GM19463 (cell line): Measurements from ENCODE around the gene PCYOX1L.

ENCODE experiments used
- ATAC-seq: cut with Tn5 transposase; IDR thresholded peaks from one replicate; pipeline ENCODE4 v1.9.1; 2021; ENCODE audit warnings: mild to moderate bottlenecking, moderate library complexity; ENCODE audit not compliant: unreplicated experiment

PCYOX1L gene, protein sequence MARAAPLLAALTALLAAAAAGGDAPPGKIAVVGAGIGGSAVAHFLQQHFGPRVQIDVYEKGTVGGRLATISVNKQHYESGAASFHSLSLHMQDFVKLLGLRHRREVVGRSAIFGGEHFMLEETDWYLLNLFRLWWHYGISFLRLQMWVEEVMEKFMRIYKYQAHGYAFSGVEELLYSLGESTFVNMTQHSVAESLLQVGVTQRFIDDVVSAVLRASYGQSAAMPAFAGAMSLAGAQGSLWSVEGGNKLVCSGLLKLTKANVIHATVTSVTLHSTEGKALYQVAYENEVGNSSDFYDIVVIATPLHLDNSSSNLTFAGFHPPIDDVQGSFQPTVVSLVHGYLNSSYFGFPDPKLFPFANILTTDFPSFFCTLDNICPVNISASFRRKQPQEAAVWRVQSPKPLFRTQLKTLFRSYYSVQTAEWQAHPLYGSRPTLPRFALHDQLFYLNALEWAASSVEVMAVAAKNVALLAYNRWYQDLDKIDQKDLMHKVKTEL

DNA sequence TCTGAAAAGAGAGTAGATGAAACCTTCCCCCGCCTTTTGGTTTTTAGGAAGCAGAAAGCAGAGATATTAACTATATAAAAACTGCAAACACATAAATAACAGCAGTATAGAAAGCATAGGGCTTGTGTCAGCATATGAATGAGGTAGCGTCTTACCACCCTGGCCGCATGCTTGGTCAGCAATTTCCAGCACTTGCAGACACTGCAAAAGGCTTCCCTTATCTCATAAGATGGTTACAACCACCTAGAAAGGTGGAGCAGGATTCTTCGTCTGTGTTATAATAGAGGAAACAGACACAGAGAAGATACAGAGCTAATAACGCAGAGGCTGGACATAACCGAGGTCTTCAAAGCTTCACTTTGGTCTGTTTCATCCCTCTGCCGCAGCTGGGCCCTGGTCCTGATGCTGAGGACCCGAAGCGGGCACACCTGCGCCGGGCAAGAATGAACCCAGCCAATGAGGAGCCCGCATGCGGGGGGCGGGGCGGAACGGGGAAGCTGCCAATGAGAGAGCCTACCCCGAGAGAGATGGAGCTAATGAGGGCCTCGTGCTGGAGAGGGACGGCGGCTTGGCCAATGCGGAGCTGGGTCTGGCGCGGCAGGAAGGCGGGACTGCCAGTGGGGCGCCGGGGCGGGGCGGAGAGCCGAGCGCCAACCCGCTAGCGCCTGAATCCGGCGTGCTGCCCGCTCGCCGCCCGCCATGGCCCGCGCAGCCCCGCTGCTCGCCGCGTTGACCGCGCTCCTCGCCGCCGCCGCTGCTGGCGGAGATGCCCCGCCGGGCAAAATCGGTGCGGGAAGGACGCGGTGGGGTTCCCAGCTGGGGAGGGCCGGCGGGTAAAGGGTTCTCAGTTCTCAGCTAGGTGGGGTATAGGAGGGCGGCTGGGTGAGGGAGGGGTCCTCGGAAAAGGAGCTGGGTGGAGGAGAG, at the start of gene PCYOX1L:
PCYOX1L (plus strand) TSS at position 677 of the 924 bp plus-strand sequence; CDS start at position 700, 23 bp downstream.
- ATAC-seq: peak; percentile 99

DNA sequence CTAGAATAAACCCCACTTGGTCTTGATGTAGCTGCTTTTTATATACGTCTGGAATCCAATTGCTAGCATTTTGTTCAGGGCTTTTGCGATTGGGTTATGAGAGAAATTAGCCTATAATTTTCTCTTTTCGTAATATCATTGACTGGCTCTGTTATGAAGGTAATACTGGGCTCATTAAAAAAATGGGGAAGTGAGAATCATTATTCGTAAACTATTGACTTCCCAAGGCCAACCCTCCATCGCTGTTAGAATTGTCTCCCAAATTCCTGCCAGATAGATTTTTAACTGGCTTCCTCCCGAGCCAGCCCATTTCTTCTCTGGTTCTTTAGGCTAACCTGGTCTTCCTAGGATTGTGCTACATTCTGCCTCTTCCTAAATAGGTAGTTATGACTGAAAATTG, 48.5 kb upstream of the PCYOX1L start:
- ATAC-seq: no peak

DNA sequence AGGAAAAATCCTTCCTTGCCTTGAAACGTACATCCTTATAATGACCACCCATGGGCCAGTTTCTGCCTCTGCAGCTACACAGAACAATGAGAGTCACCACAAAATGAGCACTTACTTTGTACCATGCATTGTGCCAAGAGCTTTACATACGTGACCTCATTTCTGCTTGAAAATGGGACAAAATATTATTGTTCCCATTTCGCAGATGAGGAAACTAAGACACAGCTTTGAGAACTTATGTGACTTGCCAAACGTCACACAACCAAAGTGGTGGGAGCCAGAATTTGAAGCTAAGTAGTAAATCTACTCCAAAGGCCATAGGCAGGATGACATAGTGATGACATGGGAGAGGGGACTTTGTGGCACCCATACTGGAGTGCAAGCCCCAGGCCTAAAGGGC, 47.4 kb upstream of the PCYOX1L start:
- ATAC-seq: no peak

DNA sequence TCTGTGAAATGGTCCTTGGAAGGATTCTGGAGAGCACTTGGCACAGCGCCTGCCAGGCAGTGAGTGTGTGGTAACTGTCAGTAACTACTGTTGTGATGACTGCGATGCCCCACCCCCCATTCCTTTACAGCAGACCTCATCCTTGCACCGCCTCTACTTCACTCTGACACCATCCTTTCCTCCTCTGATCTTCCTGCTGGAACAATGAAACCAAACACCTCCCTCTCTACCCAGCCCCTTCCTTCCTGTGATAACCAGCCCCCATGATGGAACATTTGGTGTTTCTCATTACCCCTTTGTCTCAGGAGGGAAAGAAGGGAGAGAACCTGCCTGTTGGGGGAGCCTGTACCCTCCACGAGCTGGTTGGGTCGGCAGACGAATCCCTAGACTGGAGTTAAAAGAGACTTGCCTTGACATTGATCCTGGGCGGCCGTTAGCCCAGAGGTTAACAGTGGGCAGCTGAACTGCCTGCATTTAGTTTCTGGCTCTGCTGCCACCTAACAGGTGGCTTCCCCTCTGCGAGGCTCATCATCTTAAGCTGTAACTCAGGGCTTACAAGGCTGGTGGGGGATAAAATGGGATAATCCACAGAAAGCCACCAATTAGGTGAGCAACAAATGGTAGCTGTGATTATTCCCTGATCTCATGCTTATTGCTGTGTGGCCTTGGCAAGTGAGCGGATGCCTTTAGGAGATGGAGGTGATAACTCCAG, 46.7 kb upstream of the PCYOX1L start:
- ATAC-seq: no peak

DNA sequence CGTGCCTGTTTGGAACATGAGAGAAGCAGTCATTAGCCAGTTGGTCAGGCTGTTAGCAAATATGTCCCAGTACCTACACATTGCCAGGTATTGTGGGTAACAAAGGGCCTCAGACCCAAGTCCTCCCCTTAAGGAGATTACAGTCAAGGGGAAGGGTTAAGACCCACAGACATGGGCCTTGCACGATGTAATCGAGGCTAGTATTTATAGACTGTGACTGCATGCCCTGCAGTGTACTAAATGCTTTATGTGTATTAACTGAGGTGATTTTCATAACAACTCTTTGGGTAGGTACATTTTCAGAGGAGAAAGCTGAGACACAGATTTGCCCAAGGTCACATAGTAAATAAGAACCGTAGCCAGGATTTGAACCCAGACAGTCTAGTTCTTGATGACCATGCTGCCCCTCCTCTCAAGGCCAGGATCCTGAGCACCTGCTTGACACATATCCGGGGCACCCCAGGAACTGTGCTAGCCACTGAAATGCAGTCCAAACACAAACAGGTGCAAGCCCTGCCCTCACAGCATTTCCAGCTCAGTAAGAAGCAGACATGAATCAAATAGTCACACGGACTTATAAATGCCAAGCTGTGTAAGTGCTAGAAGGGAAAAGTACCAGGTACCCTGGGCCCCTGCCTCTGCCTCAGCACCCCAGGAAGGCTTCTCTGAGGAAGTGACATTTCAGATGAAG, 44.5 kb upstream of the PCYOX1L start:
- ATAC-seq: no peak

DNA sequence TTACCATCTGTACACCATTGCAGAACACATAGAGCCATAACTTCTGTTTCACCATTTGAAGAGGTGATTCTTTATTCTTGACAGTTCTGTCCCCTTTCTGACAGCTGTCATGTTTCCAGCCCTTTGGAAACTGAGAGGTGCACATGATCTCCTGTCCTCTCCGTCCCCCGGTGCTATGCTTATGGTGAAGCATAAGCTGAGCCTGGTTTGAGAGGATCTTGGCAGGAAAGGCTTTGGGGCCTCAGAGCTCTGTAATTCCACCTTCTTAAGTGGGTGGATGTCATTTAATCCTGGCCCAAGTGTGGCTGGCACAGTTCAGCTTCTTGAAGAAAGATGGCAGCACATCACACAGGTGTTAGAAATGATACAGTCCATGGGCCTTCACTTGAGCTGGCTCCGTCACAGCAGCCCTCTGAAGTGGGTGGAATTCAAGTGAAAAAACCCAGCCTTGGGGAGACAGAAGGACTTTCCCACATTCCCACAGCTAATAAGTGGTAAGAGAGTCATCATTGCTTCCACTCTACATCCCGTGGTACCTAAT, 43.2 kb upstream of the PCYOX1L start:
- ATAC-seq: no peak

DNA sequence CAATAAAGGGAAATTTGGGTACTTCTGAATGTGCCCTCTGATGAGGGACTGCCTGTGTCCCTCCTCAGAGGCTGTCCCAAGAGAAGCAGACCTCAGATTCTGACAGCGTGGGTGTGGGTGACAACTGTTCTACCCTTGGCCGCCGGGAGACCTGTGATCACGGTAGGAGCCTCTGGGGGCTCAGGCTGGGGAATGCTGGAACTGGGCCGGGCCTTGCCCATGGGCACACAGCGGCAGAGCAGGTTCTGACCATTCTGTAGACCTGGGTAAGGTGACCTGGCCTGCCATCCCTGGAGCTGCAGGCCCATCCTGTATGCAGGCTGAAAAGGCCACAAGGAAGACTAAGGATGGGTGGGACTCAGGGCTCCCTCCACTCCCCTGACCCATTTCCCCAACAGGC, 42.1 kb upstream of the PCYOX1L start:
- ATAC-seq: no peak

DNA sequence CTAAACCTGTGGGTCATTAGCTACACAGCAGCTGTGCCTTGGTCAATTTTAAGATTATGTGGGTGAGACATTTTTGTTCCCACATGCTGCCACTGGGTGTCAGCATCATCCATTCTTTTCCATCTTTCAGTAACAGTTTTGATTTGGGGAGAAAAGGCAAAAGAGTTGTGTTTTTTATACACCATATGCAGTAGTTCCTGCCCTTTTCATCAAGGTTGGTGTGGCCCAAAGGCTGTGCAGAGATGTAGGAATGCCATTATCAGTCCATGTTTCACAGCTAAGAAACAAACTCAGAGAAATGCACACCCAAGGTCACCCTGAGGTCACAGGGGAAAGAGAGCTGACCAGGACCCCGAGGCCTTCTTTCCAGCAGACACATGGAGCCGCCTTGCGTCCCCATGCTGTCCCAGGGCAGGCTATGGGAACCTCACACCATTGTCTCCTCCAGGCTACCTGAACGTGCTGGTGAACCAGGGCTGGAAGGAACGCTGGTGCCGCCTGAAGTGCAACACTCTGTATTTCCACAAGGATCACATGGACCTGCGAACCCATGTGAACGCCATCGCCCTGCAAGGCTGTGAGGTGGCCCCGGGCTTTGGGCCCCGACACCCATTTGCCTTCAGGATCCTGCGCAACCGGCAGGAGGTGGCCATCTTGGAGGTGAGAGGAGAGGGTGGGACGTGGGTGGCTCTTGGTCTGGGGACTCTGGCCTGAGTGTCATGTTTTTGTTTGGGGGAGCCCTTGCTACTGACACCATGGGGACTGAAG, 40.4 kb upstream of the PCYOX1L start:
- ATAC-seq: peak; percentile 74

DNA sequence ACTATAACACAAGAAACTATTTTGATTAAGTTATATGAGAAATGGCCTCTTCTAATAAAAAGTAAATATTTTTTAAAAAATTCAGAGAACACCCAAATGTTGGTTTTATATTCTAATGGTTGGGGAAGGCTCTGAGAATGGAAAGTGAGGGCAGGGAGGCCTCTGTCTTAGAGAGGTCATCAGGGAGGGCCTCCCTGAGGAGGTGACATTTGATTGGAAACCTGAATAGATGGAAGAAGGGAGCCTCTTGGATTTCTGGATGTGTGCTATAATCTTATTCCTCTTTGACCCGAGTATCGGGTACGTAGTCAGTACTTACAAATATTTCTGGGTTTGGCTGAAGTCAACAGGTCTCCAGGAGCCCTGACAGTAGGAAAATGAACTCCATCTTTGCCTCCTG, 38.7 kb upstream of the PCYOX1L start:
- no peak for ATAC-seq

DNA sequence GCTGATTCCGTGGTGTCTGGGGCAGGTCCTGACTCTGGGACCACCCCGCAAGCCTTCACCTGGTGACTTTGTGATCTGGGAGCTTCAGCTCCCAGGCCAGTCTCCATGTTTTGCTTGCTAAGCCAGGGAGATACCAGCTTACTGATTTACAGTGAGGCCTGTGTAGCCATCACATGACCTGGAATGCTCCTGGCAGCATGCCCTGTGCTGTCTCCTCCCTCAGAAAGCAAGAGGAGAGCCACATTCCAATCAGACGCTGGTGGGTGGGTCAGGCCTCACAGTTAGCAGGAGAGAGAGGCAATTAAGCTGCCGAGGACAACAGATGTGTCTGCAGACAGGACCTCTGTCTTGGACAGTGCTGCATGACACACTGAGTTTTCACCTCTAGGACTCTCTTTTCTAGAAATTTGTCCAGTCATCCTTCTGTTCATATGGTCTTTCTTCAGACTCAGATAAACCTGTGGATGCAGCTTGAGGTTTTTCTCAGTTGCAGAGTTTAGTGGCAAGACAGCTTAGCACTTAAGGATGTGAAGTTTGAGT, 37.0 kb upstream of the PCYOX1L start:
- ATAC-seq: no peak

DNA sequence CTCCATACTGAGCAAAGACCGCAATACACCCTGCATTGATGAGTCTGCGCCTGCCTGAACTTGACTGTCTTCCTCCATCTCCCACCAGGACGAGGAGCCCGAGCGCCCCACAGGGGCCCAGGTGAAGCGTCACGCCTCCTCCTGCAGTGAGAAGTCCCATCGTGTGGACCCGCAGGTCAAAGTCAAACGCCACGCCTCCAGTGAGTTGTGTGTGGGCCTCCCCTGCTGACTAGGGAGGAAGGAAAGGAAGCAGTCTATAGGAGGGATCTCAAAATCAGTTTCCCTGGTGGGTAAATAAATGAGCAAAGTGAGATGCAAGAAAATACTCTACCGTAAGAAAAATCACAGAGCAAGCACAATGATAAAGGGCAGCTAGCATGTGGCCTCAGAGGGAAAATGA, 35.3 kb upstream of the PCYOX1L start:
- no peak for ATAC-seq

DNA sequence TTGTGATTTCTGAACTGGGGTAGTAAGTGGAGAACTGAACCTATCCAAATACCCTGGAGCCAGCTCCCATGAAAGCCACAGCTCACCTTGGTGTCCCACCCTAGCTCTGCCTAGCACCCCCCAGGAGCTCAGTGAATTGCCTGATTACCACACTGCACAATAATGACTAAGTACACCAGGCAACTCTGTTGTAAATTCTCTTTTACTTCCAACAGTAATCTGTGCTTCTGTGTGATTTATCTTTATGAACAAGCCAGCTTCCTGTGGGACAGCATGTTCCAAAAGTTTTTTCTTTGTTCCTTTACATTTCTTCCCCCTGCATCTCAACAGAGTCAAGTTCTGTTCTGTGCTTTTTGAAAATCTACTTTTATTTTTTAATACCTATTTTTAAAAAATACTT, 34.6 kb upstream of the PCYOX1L start:
- no peak for ATAC-seq

DNA sequence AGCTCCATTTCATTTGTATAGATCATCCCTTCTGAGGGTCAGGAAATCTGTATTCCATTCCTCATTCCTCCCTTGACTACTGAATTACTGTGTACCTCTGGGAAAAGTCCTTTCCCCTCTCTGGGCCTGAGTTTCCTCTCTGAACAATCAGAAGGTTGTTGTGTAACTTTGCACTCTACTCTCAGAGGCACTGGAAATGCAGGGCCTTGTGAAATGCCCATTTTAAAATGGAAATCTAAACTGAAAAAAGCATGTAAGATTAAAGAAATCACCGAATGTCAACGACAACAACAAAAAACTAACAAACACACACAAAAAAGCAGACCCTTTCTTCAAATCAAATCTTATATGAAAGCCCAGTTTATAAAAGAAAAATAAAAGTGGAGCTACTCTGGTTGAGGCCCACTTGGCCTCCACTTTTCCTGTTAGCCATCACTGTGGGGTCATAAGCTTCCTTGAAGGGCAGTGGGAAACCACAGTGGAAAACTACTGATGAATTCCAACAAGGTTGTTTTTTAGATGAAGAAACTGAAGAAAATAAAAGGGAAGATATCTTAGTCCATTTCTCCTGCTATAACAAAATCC, 34.1 kb upstream of the PCYOX1L start:
- ATAC-seq: no peak

DNA sequence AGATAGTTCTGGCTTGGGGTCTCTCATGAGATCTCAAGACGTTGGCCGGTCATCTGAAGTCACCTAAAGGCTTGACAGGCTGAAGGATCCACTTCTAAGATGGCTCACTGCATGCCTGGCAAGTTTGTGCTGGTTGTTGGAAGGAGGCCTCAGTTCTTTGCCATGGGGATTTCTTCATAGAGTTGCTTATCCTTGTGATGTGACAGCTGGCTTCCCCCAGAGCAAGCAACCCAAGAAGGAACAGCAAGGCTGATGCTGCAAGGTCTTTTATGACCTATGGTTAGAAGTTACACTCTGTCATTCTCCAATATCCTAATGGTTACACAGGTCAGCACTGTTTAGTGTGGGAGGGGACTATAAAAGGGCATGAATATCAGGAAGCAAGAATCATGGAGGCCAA, 33.2 kb upstream of the PCYOX1L start:
- ATAC-seq: no peak

DNA sequence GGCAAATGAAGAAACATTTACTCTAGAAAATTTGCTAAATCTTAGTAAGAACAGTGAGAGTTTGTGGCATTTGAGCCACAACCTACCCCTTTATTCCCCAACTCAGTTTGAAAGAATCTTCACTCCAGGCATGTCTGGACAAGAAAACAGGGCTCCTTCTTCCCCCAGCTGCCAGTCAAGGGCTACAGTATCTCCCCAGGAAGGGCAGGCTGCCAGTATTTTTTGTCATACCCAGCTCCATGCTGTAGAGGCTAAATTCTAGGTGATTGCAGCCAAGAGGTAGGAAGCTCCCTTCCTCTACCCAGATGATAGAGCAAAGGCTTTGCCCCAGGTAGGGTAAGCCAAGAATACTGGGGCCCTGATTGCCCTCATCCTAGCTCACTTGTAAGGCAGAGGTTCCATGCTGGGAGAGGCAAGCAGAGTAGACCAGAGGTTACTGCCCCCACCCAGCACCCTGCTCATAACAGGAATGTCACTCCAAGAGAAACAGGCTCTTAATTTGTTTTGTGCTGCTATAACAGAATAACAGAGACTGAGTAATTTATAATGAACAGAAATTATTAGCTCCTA, 32.6 kb upstream of the PCYOX1L start:
- ATAC-seq: no peak

DNA sequence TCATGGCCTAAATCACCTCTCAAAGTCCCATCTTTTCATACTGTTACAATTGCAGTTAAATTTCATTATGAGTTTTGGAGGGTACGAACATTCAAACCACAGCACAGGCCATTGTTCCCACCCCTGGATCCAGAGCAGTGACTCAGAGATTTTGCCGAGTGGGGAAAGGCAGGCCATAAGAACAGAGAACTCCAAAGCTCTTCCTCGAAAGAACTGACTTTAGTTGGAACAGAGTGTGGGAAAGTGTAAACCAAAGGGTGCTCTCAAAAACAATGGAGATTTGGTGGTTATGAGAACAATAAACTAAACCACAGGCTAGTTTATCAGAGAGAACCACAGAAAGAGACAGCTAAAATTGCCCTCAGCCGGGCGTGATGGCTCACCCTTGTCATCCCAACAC, 32.0 kb upstream of the PCYOX1L start:
- ATAC-seq: no peak

DNA sequence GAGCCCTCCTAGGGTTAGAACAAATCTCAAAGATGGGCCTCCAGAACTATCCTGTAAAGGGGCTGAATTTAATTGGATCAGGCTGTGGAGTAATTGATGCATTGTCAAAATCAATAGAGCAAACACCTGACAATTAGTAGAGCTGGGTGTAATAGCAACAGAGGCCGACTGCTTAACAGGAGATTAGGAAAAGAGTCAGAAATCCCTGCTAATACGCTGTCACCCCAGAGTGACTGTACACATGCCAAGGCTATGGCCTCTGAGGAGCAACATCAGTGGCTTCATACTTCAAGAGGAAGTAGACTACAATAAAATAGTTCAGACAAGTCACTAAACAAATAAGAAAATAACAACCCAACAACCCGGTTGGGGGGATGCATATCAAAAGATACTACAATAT, 31.2 kb upstream of the PCYOX1L start:
- no peak for ATAC-seq

DNA sequence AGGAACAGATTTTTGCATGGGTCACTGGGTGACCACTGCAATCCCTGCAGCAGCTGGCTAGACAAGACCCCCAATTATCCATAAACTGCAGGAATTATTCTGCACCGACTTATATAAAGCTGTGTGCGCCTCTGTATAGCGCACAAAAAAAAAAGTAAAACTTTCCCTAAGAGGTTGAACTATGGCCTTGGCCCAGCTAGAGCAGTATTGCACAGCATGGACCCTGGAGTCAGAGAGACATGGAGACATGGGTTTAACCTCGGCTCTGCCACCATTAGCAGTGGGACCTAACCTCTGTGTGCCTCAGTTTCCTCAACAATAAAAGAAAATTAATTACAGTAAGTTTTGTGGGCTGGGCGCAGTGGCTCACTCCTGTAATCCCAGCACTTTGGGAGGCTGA, 29.7 kb upstream of the PCYOX1L start:
- ATAC-seq: no peak
